NOMO-1 treated with dmso at 0.1 percent for 144 hours (cell line): ENCODE measurements around the gene EXD3.

Experiments used
- DNase-seq: peaks from one replicate; lab custom pipeline; 2025; ENCODE audit not compliant: unreplicated experiment; lab: John Stamatoyannopoulos, UW

Gene EXD3

DNA sequence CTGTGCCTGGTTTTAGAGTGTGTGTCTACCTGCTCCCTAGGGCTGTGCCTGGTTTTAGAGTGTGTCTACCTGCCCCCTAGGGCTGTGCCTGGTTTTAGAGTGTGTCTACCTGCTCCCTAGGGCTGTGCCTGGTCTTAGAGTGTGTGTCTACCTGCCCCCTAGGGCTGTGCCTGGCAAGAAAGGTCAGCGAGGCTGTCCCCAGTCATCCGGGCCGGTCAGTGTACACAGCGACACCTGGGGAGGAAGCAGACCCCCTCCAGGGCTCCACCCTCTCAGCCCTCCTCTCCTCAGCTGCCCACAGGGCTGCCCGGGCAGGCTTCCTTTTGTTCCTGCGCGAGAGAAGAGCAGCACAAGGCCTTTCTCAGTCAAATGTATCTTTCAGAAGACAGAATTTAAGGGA, 125.0 kb downstream of the EXD3 start:
- DNase-seq = no peak

DNA sequence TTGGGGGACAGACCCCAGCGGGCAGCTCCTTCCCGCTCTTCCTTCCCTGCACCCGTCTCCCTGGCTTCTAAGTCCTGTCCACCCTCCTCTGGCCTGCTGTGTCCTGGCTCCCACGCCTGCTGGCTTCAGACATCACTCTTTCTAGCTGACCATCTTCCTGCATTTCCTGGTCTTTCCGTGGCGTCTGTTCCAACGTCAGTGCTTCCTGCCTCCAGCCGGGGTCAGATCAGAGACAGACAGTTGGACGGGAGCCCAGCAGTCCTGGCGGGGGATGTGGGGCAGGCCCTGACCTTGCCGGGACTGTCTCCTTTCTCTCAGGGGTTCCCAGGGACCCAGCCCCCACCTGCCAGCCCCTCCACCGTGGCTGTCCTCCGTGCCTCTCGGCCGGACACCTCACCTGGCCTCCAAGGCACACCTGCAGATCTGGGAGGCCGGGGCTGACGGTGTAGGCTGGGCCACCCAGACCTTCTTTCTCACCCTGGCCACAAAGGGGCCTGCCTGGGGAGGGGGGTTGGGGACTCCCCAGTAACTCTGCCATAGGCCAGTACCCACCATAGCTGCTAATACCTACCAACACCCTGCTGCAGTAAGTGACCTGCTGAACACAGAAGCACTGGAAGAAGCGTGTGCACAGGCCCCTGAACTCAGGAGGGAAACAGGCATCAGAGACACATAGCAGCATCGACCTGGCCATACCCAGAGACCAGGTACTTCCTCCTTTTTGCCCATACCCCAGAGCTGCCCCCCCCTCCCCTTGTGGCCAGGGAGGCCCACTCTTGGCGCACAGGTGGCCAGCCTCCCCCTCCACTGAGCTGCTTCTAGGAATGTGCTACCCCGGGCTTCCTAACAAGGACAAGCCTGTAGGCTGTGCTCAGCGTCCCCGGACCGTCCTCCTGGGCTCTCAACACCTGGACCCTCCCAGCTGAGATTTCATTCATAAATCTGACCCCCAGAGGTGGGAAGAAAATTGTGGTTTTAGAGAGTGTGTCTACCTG, 126.0 kb downstream of the EXD3 start:
- DNase-seq = no peak

DNA sequence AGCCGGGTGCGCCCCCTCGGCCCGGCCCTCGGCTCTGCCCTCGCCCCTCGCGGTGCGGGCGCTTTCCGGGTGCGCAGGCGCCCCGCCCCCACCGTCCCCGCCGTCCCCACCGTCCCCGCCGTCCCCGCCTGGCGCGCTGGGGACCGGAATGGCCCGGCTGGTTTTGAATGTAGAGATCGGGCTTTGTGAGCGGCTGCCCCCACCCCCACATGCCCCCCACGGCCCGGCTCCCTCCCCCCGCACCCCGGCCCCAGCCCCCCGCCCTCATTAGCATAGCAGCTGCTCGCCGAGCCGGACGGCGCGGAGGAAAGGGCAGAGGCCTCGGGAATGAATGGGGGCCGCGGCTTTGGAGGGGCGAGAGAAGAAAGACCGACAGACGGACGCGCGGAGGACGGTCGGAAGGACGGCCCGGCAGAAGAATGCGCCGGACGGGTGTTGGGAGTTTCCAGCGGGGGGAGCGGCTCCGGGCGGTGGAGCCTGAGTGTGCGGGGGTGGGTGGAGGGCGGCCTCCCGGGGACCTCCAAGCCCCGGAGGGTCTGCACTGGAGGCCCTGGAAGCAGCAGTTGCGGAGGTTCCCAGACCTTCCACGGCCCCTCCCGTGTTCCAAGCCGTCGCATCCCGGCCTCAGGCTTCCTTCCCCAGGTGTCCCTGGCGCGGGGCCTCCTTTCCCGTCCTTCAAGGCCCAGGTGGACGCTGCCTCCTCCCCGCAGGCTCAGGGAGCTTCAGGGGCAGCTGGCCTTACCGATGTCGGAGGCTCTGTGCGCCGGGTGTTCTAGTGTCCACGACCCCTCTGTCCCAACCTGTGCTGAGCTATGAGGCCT, 126.9 kb downstream of the EXD3 start:
- no peak for DNase-seq

DNA sequence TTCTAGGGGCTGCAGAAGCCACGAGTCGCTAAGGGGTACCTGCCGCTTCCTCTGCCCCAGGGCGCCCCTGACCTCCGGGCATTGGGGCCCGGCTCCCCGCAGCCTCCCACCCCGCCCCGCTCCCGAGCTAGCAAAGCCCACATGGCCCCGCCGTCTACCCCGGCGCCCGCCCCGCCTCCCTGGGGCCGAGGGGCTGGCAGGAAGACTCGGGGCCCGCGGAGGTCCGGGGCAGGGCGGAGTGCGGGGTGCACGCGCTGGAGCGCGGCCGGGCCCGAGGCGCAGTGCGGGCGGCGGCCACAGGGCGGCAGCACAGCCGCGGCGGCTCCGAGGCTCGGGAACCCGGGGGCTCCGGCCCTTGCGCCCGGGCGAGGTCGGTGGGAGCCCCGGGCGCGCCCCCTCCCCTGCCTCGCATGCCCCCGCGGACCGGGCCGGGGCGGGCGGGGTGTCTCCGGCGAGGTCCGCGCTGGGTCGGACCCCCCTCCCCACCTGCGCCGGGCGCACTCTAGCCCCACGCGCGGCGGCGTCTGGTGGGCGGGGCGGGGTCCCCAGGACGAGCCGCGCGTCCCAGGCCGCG, 127.6 kb downstream of the EXD3 start:
- DNase-seq = no peak

DNA sequence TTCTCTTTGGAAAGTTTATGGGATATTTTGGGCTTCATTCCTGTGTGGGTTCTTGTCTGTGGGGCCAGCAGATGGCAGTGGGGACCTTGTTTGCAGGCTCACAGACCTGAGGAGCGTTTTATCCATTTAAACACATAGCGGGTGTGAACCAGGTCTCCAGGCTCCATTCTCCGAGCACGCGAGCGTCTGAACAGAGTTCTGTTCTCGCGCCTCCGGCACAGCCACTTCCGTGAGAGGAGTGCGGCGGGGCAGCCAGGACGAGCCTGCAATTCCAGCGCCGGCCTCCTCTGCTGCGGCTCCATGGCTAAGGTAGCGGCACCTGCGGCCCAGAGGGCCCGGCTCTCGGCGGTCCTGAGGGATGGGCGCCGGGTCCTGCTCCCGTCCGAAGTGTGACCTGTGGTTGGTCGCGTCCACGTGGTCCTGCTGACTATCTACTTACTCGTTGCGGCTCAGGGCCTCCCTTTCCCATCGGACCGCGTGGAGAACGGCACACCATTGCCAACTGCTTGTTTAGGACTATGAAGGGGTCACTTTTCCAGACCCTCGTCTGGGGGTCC, 128.2 kb downstream of the EXD3 start:
- no peak for DNase-seq

DNA sequence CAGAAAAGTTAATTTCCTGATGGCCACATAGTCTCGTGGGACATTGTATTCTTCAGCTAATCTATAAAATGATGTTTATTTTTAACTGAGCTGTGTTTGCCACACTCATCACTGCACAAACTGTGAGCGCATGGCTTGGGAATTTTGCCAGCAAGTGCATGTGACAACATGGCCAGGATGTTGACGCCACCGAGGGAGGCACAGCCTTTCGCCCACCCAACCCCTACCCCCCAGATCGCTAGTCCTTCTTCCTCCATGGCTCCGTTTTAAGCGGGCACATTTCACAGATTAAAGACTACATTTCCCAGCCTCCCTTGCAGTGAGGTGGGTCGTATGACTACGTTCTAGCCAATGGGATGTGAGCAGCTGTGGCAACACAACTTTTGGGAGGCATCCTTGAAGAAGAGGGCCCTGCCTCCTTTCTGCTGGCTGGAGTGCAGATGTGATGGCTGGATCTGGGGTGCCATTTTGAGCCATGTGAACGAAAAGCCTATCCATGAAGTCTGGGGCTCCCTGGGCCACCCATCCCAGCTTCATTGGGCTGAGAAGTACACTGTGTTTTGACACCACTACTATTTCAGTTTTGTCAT, 128.8 kb downstream of the EXD3 start:
- peak; percentile 42 for DNase-seq

DNA sequence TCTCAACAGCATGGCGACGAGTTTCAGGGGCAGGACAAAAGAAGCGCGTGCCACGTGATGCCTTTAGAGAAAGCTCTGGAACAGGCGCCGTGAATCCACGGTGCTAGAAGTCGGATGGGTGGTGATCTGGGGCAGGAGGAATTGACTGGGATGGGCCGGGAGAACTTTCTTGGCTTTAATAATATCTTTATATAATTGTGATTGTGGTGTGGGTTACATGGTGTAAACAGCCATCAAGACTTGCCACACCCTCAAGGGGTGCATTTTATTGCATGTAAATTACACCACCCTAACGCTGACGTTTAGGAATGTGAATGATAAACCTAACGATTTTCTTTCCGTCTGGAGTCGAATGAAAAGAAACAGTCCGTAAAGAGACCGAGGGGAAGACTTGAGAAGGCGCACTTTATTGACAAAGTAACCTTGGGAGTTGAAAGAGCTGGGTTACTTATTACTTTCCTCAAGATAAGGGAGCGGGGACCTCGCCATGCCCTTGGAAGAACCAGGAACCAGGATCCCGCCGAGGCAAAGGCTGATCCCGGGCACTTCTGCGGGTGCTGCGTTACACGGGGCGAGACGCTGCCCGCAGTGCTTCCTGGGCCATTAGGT, 129.4 kb downstream of the EXD3 start:
- DNase-seq = no peak

DNA sequence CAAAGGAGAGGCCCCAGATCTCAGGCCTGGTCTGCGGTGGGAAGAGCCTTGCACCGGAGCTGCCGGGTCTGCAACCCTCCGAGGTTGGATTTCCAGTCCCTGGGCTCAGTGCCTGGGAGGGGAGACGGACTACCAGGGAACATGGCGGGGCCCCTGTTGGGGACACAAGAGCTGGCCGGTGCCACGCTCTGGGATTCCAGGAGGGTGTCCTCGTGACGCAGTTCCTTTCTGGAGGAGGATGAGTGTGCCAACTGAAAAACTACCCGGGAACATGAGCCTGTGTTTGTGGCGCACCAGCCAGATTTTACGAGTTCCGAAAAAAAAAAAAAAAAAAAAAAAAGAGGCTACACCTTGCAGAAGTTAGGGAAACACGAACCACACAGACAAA, 129.9 kb downstream of the EXD3 start:
- no peak for DNase-seq

DNA sequence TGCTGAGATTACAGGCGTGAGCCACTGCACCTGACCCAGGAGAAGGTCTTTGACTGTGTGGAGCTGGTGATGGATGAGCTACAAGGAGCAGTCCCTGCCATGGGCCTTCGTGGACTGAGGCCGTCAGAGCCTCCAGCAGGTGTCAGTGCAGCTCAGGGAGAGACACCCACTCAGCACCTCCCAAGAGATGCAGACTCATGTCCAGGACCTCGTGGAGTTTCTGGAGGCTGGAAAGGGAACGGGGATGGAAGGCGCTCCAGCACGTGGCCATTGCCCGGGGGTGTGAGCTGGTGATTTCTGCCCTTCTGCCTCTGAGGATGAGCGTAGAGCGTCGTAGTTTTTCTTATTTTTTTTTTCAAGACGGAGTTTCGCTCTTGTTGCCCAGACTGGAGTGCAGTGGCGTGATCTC, 136.0 kb downstream of the EXD3 start:
- DNase-seq = no peak

DNA sequence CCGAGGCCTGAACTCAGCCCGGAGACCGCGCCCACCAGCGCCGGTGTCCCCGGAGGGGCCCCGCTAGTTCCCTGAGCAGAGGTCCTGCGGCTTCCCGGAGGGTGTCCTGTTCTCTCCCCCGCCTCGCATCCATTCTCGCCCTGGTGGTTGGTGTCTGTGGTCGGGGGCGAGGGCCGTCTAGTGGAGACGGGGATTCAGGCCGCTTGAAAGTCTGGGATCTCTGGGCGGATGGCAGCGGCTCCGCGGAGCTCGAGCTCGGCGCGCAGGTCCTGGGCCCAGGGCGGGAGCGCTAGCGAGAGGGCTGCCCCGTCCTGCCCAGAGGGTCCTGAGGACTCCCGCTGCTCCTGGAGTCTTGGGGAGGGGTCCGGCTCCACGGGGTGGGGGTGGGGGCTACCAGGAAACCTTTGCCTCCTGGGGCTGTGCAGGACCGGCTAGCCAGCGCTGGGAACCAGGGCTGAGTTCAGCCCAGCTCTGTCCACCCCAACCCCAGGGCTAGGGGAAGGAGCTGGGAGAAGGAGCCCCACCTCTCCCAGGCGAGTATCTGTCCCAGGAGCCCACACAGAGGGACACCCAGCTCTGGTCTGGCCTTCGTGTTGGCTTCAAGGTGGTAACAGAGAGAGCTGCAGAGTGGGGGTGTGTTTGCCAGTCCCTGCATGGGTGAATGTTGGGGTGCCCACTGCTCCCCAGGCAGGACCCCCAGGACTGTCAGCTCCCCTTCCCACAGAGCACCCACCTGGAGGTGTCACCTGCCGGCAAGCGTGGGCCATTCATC, 141.4 kb downstream of the EXD3 start:
- DNase-seq = no peak

DNA sequence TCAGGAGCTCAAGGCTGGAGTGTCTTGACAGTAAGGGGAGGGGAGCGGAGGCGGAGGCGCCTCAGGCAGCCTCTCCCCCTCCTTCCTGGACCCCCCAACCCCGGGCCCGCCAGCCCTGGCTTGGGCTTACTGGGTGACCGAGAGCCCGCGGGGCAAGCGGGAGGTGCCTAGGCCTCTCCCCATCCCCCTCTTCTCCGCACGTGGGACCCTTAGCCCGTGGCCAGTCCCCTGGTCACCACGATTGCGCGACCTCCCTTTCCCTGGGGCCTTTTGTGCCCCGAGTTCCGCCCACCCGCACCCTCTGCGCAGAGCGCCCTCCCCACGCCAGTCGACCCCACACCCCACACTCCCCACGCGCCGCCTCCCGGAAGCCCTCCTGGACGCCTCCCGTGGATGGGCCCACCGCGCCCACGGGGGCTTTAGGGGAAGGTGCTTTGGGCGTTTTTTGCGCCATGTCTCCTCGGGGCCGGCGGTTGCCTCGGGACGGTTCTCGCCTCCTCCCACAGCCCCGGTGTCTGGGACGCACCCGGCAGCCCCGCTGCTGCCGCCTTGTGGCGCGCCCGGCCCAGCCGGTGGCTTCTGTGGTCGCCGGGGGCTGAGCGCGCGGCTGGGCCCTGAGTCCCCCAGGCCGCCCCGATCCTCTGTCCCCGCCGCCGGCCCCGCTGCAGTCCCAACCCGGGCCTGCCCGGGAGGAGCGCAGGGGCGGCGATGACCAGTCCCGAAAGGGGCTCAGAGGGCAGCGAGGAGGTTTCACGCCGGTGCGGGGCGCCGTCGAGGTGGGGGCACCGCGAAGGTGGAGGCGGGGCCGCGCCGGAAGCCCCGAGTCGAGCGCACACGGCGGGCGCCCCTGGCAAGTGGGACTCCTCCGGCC, 142.3 kb downstream of the EXD3 start:
- no peak for DNase-seq

DNA sequence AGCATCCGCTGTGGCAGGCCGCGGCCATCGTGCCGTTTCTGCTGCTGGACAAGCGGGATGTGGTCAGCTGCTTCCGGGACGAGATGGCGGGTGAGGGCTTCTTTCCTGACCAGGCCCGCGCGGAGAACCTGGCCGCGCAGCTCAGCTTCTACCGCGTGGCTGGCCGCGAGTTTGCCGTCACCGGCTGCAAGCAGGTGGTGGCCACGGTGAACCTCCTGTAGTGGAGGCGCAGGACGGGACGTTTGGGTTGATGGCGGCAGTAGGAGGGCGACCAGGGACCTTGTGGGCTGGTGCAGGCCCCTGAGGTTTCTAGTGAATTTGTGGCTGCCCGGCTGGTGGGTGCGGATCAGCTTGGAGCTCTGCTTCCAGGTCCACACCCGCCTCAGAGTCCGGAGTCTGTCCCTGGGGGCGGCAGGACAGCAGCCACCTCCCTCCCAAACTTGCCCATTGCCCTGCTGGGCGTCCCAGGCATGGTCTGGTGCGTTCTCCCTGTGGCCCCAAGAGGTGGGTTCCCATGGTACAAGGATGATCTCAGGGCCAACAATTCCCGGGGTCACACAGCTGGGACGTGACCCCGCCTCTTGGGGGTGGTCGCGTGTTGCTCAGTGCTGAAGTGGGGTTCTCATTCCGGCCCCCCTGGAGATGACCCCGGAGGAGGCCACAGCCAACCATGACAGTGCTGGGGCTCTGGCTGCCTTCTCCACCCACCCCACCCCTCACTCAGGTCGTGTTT, 143.1 kb downstream of the EXD3 start:
- no peak for DNase-seq

DNA sequence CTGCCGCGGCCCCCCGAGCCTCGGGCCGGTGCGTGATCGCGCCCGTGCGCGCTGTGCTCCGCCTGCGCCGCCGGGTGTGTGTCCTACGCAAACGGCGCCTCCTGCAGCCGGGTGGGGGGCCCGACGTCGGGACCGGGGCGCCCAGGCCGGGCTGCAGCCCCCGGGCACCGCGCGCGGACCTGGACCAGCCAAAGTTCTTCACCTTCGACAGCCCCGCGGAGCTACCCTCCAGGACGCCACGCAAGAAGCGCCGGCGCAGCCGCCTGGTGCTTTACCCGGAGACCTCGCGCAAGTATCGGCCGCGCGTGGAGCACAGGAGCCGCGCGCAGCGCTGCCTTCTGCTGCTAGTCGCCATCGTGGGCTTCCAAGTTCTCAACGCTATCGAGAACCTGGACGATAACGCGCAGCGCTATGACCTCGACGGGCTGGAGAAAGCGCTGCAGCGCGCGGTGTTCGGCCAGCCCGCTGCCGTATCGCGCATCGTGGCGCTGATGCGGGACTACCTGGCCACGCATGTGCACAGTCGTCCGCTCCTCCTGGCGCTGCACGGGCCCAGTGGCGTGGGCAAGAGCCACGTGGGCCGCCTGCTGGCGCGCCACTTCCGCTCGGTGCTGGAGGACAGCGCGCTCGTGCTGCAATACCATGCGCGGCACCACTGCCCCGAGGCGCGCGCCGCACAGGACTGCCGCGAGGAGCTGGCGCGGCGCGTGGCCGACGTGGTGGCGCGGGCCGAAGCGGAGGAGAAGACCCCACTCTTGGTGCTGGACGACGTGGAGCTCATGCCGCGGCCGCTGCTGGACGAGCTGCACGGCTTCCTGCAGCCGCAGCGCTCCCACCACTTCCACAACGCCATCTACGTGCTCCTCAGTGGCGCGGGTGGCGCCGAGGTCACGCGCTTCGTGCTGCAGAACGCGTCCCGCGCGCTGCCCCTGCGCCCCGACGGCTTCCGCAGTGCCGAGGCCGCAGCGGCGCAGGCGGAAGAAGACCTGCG, 143.9 kb downstream of the EXD3 start:
- no peak for DNase-seq

DNA sequence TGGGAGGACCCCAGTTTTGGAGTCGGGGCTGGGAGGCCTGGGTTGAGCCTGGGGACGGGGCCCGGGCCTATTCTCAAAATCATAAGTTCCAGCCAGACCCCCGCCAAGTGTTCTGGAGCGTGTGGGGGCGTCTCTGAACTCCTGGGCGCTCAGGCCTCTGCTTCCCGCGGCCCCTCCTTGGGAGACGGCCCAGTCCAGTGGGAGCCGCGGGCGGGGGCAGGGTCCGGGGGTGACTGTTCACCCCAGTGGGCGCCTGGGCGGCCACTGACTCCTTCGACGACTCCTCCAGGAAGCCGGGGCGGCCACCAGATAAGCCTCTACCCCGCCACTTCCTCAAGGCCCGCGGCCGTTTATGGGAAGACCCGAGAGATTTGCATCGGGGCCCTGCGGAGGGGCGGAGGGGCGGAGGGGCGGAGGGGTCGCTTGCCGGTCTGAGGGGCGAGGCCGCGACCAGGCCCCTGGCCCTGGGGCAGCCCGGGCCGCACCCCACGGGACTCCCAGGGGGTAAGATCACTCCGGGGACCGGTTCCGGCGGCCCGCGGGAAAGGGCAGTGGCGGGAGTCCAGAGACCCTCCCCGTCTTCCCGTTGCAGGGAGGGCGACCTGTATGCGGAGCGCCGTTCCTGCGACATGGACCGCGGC, 144.8 kb downstream of the EXD3 start:
- DNase-seq = peak; percentile 47

DNA sequence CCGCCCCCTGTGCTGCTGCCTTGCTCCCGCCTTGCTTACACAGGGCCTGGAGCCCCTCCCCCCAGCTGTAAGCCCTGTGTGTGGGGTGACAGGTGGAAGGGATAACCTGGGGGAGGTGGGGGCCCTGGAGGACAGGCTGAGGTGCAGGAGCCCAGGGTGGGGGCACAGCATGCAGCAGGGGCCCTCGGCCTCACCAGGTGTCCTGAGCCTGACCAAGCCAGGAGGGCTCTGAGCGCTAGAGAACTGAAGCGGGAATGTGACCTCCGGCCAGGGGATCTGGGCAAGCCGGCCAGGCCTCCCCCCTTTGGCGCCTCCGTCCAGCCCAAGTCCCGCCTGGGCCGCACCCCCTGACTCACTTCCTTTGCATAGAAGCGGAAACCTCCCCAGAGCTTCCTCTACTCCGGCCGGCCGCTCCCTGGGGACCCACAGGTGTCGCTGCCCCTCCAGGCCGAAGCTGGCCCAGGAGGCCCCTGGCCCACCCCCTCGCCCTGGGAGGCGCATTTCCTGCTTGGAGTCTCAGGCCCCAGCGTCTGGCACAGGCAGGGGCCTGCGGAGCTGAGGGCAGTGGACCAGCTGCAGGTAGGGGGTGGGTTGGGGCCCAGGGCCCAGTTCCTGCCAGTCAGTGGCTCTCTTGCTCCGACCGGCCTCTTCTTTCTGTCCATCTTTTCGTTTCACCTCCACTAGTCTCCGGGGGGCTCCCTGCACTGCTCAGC, 145.5 kb downstream of the EXD3 start, which contains the start of gene TOR4A:
Gene TOR4A, plus strand, starts transcription at position 398 of the 713 bp plus-strand sequence. CDS start 964 bp downstream, outside the sequence.
- peak; percentile 96 for DNase-seq
